HCT116 (cell line): Measurements from ENCODE around the gene CCS. TPM values are rescaled to one million over a fixed set of nuclear protein-coding genes. Genes with fewer than 3 reads are reported as not detected.

Experiments used
- ATAC-seq: fragments of 200-7000 bp; cut with Tn5 transposase; 2 replicates; pipeline ENCODE4 v1.9.1; 2020; ENCODE audit warnings: mild to moderate bottlenecking, moderate library complexity
- BruUV-seq: library from RNA; stranded (reverse); fragments of 400-500 nt; replicated peaks from 2 replicates; lab custom pipeline; 2021; lab: Mats Ljungman, UMichigan
- CTCF ChIA-PET: fragments of 300-600 bp; sonication (Branson Sonifier 250); formaldehyde crosslinking; loops from one replicate; lab custom pipeline; 2021; ENCODE audit warnings: antibody characterized with exemption; lab: Charles Lee
- POLR2A ChIA-PET: fragments of 300-600, 350-600 bp; sonication (Branson Sonifier 250); formaldehyde crosslinking; loops from one replicate; lab custom pipeline; 2021; ENCODE audit warnings: antibody characterized with exemption; lab: Charles Lee
- RAD21 ChIA-PET, 2 experiments: fragments of 300-600 bp; sonication (Branson Sonifier 250); formaldehyde crosslinking; loops; one replicate each; lab custom pipeline; 2023; ENCODE audit warnings: low total read pairs in 2 of 2; ENCODE audit not compliant: uncharacterized antibody in 2 of 2, unreplicated experiment in 2 of 2, low non-redundant PET in 1 of 2; lab: Charles Lee
- DNase-seq: peaks from one replicate; pipeline ENCODE4 v3.0.0-alpha.2; 2010; ENCODE audit warnings: low read depth, low spot score
- H2AFZ ChIP-seq: fragments of 200-600 bp; shearing (Covaris generic), sonication (generic); 2 replicates; pipeline ENCODE4 v1.6.1; 2017; ENCODE audit warnings: low read depth, mixed run types, mixed read lengths, antibody characterized with exemption, low read length; ENCODE audit not compliant: poor library complexity, severe bottlenecking
- H3K27ac ChIP-seq: 2 replicates; pipeline ENCODE4 v1.5.1; 2012; ENCODE audit warnings: low read depth, low read length
- H3K27me3 ChIP-seq: fragments of 200-600 bp; sonication (generic); 2 replicates; pipeline ENCODE4 v1.6.1; 2016; ENCODE audit warnings: mixed run types, low read length, mixed read lengths; ENCODE audit not compliant: insufficient read depth
- H3K36me3 ChIP-seq, 2 experiments: fragments of 200-500 bp in 1 of 2; fragments of 200-600 bp in 1 of 2; sonication (Bioruptor generic) in 1 of 2; sonication (generic) in 1 of 2; 2 replicates each; pipeline versions ENCODE4 v1.5.1 to v1.6.1; 2014 to 2016; ENCODE audit warnings: low read length in 2 of 2, inconsistent platforms in 1 of 2, mixed read lengths in 1 of 2, mixed run types in 1 of 2; ENCODE audit not compliant: insufficient read depth in 2 of 2, control insufficient read depth in 1 of 2
- H3K4me1 ChIP-seq, 2 experiments: fragments of 200-600 bp in 1 of 2; sonication (generic) in 1 of 2; 2 replicates each; pipeline versions ENCODE4 v1.5.1 to v1.6.1; 2012 to 2017; ENCODE audit warnings: low read length in 2 of 2, inconsistent platforms in 1 of 2, mild to moderate bottlenecking in 1 of 2, mixed read lengths in 1 of 2, mixed run types in 1 of 2, moderate library complexity in 1 of 2; ENCODE audit not compliant: insufficient read depth in 2 of 2, control insufficient read depth in 1 of 2
- H3K4me2 ChIP-seq: fragments of 200-600 bp; sonication (generic); 2 replicates; pipeline ENCODE4 v1.6.1; 2017; ENCODE audit warnings: mixed run types, low read length, mixed read lengths
- H3K4me3 ChIP-seq, 2 experiments: fragments of 200-600 bp in 1 of 2; sonication (generic) in 1 of 2; replicated peaks in 1 of 2; 2 replicates each; pipeline ENCODE4 v1.5.1; 2011 to 2016; ENCODE audit warnings: low read length in 2 of 2, control low read depth in 1 of 2, low read depth in 1 of 2, mild to moderate bottlenecking in 1 of 2, mixed read lengths in 1 of 2, mixed run types in 1 of 2
- H3K79me2 ChIP-seq: fragments of 200-600 bp; sonication (generic); 2 replicates; pipeline ENCODE4 v1.6.1; 2017; ENCODE audit warnings: mild to moderate bottlenecking, mixed run types, low read length, moderate library complexity, mixed read lengths; ENCODE audit not compliant: insufficient read depth
- H3K9ac ChIP-seq: fragments of 200-600 bp; sonication (generic); 2 replicates; pipeline ENCODE4 v1.6.1; 2016; ENCODE audit warnings: low read length, mixed read lengths
- H3K9me2 ChIP-seq: fragments of 200-600 bp; sonication (generic), shearing (Covaris generic); 2 replicates; pipeline ENCODE4 v1.6.1; 2017; ENCODE audit warnings: mixed run types, mild to moderate bottlenecking, moderate library complexity; ENCODE audit not compliant: insufficient read depth
- H3K9me3 ChIP-seq, 2 experiments: fragments of 200-500 bp in 1 of 2; fragments of 200-600 bp in 1 of 2; sonication (Bioruptor generic) in 1 of 2; sonication (generic) in 1 of 2; 2 replicates each; pipeline ENCODE4 v1.6.1; 2014 to 2017; ENCODE audit warnings: low read length in 2 of 2, mixed read lengths in 2 of 2, inconsistent platforms in 1 of 2, low read depth in 1 of 2, mild to moderate bottlenecking in 1 of 2, mixed run types in 1 of 2, moderate library complexity in 1 of 2; ENCODE audit not compliant: control insufficient read depth in 1 of 2, insufficient read depth in 1 of 2
- H4K20me1 ChIP-seq: fragments of 200-600 bp; sonication (generic), shearing (Covaris generic); 2 replicates; pipeline ENCODE4 v1.6.1; 2017; ENCODE audit warnings: mixed run types, mild to moderate bottlenecking, moderate library complexity; ENCODE audit not compliant: insufficient read depth
- CBX3 ChIP-seq: IDR thresholded peaks from 2 replicates; pipeline ENCODE4 v1.6.1; 2012; ENCODE audit warnings: low read depth
- CEBPB ChIP-seq: IDR thresholded peaks from 2 replicates; pipeline ENCODE4 v1.6.1; 2012; ENCODE audit warnings: low read depth
- EGR1 ChIP-seq: IDR thresholded peaks from 2 replicates; pipeline ENCODE4 v1.6.1; 2012; ENCODE audit warnings: low read depth
- POLR2A ChIP-seq: IDR thresholded peaks from 2 replicates; pipeline ENCODE4 v1.7.0; 2011; ENCODE audit warnings: borderline replicate concordance; ENCODE audit not compliant: insufficient read depth, insufficient read length; ENCODE audit errors: extremely low read depth
- RAD21 ChIP-seq: IDR thresholded peaks from 2 replicates; pipeline ENCODE4 v1.6.1; 2012; ENCODE audit warnings: low read depth, mild to moderate bottlenecking
- SIN3A ChIP-seq: IDR thresholded peaks from 2 replicates; pipeline ENCODE4 v1.6.1; 2012; ENCODE audit warnings: low read depth
- TCF7L2 ChIP-seq: IDR thresholded peaks from 2 replicates; pipeline ENCODE4 v1.7.0; 2011; ENCODE audit warnings: borderline replicate concordance, inconsistent platforms; ENCODE audit not compliant: insufficient read depth, insufficient read length; ENCODE audit errors: extremely low read depth
- YY1 ChIP-seq: IDR thresholded peaks from 2 replicates; pipeline ENCODE4 v1.6.1; 2011; ENCODE audit warnings: low read length, low read depth, moderate library complexity, mild to moderate bottlenecking; ENCODE audit not compliant: insufficient replicate concordance; ENCODE audit errors: extremely low read depth
- ZNF274 ChIP-seq: fragments of 200-500 bp; sonication (Bioruptor generic); IDR thresholded peaks from 2 replicates; pipeline ENCODE4 v1.6.1; 2014; ENCODE audit warnings: mild to moderate bottlenecking, low read depth, low read length, inconsistent platforms
- intact Hi-C: fragments of 100-400 bp; cut with micrococcal nuclease; formaldehyde crosslinking; loops from 2 replicates; pipeline ENCODE4 v1.10.0; 2022
- total RNA-seq: library from RNA; stranded (reverse); gene quantifications from one replicate; pipeline ENCODE4 v1.2.1, GENCODE V29; 2021; ENCODE audit not compliant: unreplicated experiment
- TF ChIP-seq, protein P1 (sequence below): IDR thresholded peaks from 2 replicates; pipeline ENCODE4 v1.6.1; 2012; ENCODE audit warnings: low read depth
- TF ChIP-seq, protein P2 (sequence below): IDR thresholded peaks from 2 replicates; pipeline ENCODE4 v1.6.1; 2012
- TF ChIP-seq, protein P3 (sequence below), 3 experiments: fragments of 200-600 bp in 1 of 3; sonication (generic) in 1 of 3; IDR thresholded peaks in 2 of 3; conservative IDR thresholded peaks in 1 of 3; 2 replicates each; pipeline ENCODE4 v1.5.1; 2012 to 2017; ENCODE audit warnings: low read depth in 2 of 3, low read length in 2 of 3, antibody characterized with exemption in 1 of 3, borderline replicate concordance in 1 of 3, control low read depth in 1 of 3, mild to moderate bottlenecking in 1 of 3, mixed read lengths in 1 of 3, mixed run types in 1 of 3, moderate library complexity in 1 of 3; ENCODE audit not compliant: insufficient read depth in 1 of 3

Gene CCS
- total RNA-seq, 1 experiment from 2014 or later, result 40.6 TPM

GRCh38 chr11:66600219-66600618, 7.2 kb downstream of the CCS start:
- RAD21 ChIA-PET, result interaction anchor here in 1 of 2 experiments (0.7 kb wide), 1 partner anchor 78 kb away, joined by 3 read pairs; no protein-coding TSS in a partner anchor
- peaks cover 2 to 4% of the 10 kb centered on the region in 2 experiments; a peak in 1 of 4 replicates for H3K36me3 ChIP-seq
- H3K27me3 ChIP-seq, result no peaks in the 10 kb centered on the region
- H3K4me2 ChIP-seq, result no peak overlapping the region
- H3K27ac ChIP-seq, result no peak overlapping the region
- TF ChIP-seq POLR2A (no peak), YY1 (no peak), CEBPB (no peak), SIN3A (no peak), CBX3 (no peak), EGR1 (no peak)
- intact Hi-C loops, result no loop called here
- no peaks in the 10 kb centered on the region for H3K9me3 ChIP-seq
- CTCF ChIA-PET, result no interaction called here
- ATAC-seq (no peak), DNase-seq (no peak)
- no TSS peak for BruUV-seq
- no peak overlapping the region for H2AFZ ChIP-seq
- H3K9me2 ChIP-seq, result no peaks in the 10 kb centered on the region
- H3K9ac ChIP-seq, result no peak overlapping the region
- no peaks in the 10 kb centered on the region for H3K4me1 ChIP-seq
- POLR2A ChIA-PET, result interaction anchor here (0.8 kb wide), 1 partner anchor 38 kb away, joined by 3 read pairs; the partner anchor contains the start of gene RBM4
- no peak overlapping the region for H3K4me3 ChIP-seq
- no peaks in the 10 kb centered on the region; the same call in 1 of the 2 replicates for H3K79me2 ChIP-seq
- H4K20me1 ChIP-seq, result no peaks in the 10 kb centered on the region

GRCh38 chr11:66600631-66601233, 7.7 kb downstream of the CCS start:
- Histone ChIP-seq H3K36me3 (peaks cover 2 to 4% of the 10 kb centered on the region in 2 experiments; a peak in 2 of 4 replicates), H4K20me1 (no peaks in the 10 kb centered on the region), H3K4me2 (no peak overlapping the region), H3K9me3 (no peaks in the 10 kb centered on the region), H3K27ac (no peak overlapping the region), H2AFZ (no peak overlapping the region), H3K9me2 (no peaks in the 10 kb centered on the region), H3K79me2 (no peaks in the 10 kb centered on the region; the same call in 1 of the 2 replicates), H3K4me1 (no peaks in the 10 kb centered on the region), H3K27me3 (no peaks in the 10 kb centered on the region), H3K4me3 (no peak overlapping the region), H3K9ac (no peak overlapping the region)
- POLR2A ChIA-PET, result interaction anchor here (0.8 kb wide), 1 partner anchor 37 kb away, joined by 3 read pairs; the partner anchor contains the start of gene RBM4
- RAD21 ChIA-PET, result no interaction called here
- ATAC-seq, result no peak
- TF ChIP-seq YY1, result no peak
- TF ChIP-seq, protein P1, sequence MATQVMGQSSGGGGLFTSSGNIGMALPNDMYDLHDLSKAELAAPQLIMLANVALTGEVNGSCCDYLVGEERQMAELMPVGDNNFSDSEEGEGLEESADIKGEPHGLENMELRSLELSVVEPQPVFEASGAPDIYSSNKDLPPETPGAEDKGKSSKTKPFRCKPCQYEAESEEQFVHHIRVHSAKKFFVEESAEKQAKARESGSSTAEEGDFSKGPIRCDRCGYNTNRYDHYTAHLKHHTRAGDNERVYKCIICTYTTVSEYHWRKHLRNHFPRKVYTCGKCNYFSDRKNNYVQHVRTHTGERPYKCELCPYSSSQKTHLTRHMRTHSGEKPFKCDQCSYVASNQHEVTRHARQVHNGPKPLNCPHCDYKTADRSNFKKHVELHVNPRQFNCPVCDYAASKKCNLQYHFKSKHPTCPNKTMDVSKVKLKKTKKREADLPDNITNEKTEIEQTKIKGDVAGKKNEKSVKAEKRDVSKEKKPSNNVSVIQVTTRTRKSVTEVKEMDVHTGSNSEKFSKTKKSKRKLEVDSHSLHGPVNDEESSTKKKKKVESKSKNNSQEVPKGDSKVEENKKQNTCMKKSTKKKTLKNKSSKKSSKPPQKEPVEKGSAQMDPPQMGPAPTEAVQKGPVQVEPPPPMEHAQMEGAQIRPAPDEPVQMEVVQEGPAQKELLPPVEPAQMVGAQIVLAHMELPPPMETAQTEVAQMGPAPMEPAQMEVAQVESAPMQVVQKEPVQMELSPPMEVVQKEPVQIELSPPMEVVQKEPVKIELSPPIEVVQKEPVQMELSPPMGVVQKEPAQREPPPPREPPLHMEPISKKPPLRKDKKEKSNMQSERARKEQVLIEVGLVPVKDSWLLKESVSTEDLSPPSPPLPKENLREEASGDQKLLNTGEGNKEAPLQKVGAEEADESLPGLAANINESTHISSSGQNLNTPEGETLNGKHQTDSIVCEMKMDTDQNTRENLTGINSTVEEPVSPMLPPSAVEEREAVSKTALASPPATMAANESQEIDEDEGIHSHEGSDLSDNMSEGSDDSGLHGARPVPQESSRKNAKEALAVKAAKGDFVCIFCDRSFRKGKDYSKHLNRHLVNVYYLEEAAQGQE, result no peak
- TF ChIP-seq, protein P2, sequence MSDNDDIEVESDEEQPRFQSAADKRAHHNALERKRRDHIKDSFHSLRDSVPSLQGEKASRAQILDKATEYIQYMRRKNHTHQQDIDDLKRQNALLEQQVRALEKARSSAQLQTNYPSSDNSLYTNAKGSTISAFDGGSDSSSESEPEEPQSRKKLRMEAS, result no peak
- TF ChIP-seq EGR1, result no peak
- no peak for TF ChIP-seq CEBPB
- TF ChIP-seq RAD21, result no peak
- TF ChIP-seq TCF7L2, result no peak
- TF ChIP-seq, protein P3, sequence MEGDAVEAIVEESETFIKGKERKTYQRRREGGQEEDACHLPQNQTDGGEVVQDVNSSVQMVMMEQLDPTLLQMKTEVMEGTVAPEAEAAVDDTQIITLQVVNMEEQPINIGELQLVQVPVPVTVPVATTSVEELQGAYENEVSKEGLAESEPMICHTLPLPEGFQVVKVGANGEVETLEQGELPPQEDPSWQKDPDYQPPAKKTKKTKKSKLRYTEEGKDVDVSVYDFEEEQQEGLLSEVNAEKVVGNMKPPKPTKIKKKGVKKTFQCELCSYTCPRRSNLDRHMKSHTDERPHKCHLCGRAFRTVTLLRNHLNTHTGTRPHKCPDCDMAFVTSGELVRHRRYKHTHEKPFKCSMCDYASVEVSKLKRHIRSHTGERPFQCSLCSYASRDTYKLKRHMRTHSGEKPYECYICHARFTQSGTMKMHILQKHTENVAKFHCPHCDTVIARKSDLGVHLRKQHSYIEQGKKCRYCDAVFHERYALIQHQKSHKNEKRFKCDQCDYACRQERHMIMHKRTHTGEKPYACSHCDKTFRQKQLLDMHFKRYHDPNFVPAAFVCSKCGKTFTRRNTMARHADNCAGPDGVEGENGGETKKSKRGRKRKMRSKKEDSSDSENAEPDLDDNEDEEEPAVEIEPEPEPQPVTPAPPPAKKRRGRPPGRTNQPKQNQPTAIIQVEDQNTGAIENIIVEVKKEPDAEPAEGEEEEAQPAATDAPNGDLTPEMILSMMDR (IDR thresholded peaks at IDR 0.05 in 2 of 3, conservative IDR thresholded peaks at IDR 0.05 in 1 of 3; ENCODE audit: borderline replicate concordance in 1 of 3, insufficient read depth in 1 of 3, low read depth in 2 of 3, low read length in 2 of 3), result no peak
- no peak for TF ChIP-seq ZNF274
- CTCF ChIA-PET, result interaction anchor here (0.7 kb wide), 1 partner anchor 8 kb away, joined by 3 read pairs; the partner anchor contains the start of gene CCDC87
- no TSS peak for BruUV-seq
- no peak for DNase-seq
- intact Hi-C loops, result no loop called here
